MM.1S (cell line): Measurements from ENCODE around the gene NUAK2.

Source experiments
- DNase-seq: peaks from one replicate; pipeline ENCODE4 v3.0.0-alpha.2; 2015
- H2AFZ ChIP-seq: fragments of 300-600 bp; sonication (generic); 2 replicates; pipeline ENCODE4 v1.6.0; 2016; ENCODE audit warnings: antibody characterized with exemption, low read length
- H3F3A ChIP-seq: fragments of 300-600 bp; sonication (generic); 2 replicates; pipeline ENCODE4 v1.6.1; 2016; ENCODE audit warnings: mild to moderate bottlenecking, antibody characterized with exemption, low read length, moderate library complexity, mixed read lengths; ENCODE audit not compliant: insufficient read depth
- H3K27ac ChIP-seq: fragments of 300-600 bp; sonication (generic); 2 replicates; pipeline ENCODE4 v1.5.1; 2016; ENCODE audit warnings: mild to moderate bottlenecking, low read length
- H3K27me3 ChIP-seq: fragments of 300-600 bp; sonication (generic); replicated peaks from 2 replicates; pipeline ENCODE4 v1.6.0; 2016; ENCODE audit warnings: low read length; ENCODE audit not compliant: insufficient read depth
- H3K36me3 ChIP-seq: fragments of 300-600 bp; sonication (generic); replicated peaks from 2 replicates; pipeline ENCODE4 v1.6.1; 2016; ENCODE audit warnings: mild to moderate bottlenecking, low read length, mixed read lengths; ENCODE audit not compliant: insufficient read depth
- H3K4me1 ChIP-seq: fragments of 300-600 bp; sonication (generic); 2 replicates; pipeline ENCODE4 v1.6.1; 2016; ENCODE audit warnings: low read length, mixed read lengths
- H3K4me2 ChIP-seq: fragments of 300-600 bp; sonication (generic); 2 replicates; pipeline ENCODE4 v1.6.0; 2016; ENCODE audit warnings: low read depth, low read length
- H3K4me3 ChIP-seq: fragments of 300-600 bp; sonication (generic); 2 replicates; pipeline ENCODE4 v1.5.1; 2016; ENCODE audit warnings: low read length, mixed read lengths
- H3K79me2 ChIP-seq: fragments of 300-600 bp; sonication (generic); 2 replicates; pipeline ENCODE4 v1.6.1; 2016; ENCODE audit warnings: mixed run types, low read length, mixed read lengths
- H3K9ac ChIP-seq: fragments of 300-600 bp; sonication (generic); 2 replicates; pipeline ENCODE4 v1.6.1; 2016; ENCODE audit warnings: low read length, mixed read lengths
- H3K9me2 ChIP-seq: fragments of 300-600 bp; sonication (generic); replicated peaks from 2 replicates; pipeline ENCODE4 v1.6.1; 2016; ENCODE audit warnings: mild to moderate bottlenecking, low read length, mixed read lengths; ENCODE audit not compliant: insufficient read depth
- H3K9me3 ChIP-seq: fragments of 300-600 bp; sonication (generic); replicated peaks from 2 replicates; pipeline ENCODE4 v1.6.1; 2016; ENCODE audit warnings: mild to moderate bottlenecking, low read length, mixed read lengths; ENCODE audit not compliant: insufficient read depth
- H4K20me1 ChIP-seq: fragments of 300-600 bp; sonication (generic); 2 replicates; pipeline ENCODE4 v1.6.1; 2016; ENCODE audit warnings: mild to moderate bottlenecking, low read length, moderate library complexity, mixed read lengths; ENCODE audit not compliant: insufficient read depth
- EZH2 ChIP-seq: fragments of 300-600 bp; sonication (generic); optimal IDR thresholded peaks from 2 replicates; pipeline ENCODE3; 2017; ENCODE audit warnings: low read depth, mild to moderate bottlenecking, antibody characterized with exemption, low read length, mixed read lengths
- EZH2phosphoT487 ChIP-seq: fragments of 300-600 bp; sonication (generic); IDR thresholded peaks from 2 replicates; pipeline ENCODE4 v1.6.1; 2018; ENCODE audit warnings: antibody characterized with exemption, low read length
- TF ChIP-seq, protein P1 (sequence below): fragments of 300-600 bp; sonication (generic); IDR thresholded peaks from 2 replicates; pipeline ENCODE4 v1.5.1; 2016; ENCODE audit warnings: antibody characterized with exemption, low read length, mixed read lengths

The NUAK2 gene

DNA sequence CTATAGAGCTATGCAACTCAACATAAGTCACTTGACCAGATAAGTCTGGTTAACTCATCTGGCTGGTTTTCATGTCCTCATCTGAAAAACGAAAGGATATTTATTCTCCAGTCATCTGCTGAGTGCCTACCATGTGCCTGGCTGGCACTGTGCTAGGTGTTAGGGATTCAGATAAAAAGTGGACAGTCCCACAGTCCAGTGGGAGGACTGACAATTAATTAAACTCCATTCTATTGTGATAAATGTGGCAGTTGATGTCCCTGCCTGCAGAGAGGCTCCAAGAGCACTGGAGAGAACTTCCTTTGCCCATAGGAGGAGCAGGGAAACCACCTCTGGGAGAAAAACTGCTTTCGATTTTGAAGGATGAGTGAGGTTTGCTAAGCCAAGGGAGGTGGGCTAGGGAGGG lies 5.4 kb downstream of the NUAK2 start:
- Histone ChIP-seq H3K9ac (no peak overlapping the region), H3K9me3 (no peaks in the 10 kb centered on the region), H3K27me3 (no peaks in the 10 kb centered on the region), H3K4me2 (peak overlapping the region; percentile 58), H3K79me2 (peaks cover 99% of the 10 kb centered on the region), H3K4me1 (peaks cover 79% of the 10 kb centered on the region), H3F3A (peaks cover 41% of the 10 kb centered on the region), H3K9me2 (no peaks in the 10 kb centered on the region), H3K4me3 (no peak overlapping the region), H2AFZ (no peak overlapping the region), H4K20me1 (no peaks in the 10 kb centered on the region), H3K36me3 (no peaks in the 10 kb centered on the region), H3K27ac (peak overlapping the region; percentile 40; the same call in 1 of the 2 replicates)
- no peak for TF ChIP-seq EZH2
- TF ChIP-seq, protein P1, sequence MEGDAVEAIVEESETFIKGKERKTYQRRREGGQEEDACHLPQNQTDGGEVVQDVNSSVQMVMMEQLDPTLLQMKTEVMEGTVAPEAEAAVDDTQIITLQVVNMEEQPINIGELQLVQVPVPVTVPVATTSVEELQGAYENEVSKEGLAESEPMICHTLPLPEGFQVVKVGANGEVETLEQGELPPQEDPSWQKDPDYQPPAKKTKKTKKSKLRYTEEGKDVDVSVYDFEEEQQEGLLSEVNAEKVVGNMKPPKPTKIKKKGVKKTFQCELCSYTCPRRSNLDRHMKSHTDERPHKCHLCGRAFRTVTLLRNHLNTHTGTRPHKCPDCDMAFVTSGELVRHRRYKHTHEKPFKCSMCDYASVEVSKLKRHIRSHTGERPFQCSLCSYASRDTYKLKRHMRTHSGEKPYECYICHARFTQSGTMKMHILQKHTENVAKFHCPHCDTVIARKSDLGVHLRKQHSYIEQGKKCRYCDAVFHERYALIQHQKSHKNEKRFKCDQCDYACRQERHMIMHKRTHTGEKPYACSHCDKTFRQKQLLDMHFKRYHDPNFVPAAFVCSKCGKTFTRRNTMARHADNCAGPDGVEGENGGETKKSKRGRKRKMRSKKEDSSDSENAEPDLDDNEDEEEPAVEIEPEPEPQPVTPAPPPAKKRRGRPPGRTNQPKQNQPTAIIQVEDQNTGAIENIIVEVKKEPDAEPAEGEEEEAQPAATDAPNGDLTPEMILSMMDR: no peak
- peak; percentile 54 for DNase-seq

DNA sequence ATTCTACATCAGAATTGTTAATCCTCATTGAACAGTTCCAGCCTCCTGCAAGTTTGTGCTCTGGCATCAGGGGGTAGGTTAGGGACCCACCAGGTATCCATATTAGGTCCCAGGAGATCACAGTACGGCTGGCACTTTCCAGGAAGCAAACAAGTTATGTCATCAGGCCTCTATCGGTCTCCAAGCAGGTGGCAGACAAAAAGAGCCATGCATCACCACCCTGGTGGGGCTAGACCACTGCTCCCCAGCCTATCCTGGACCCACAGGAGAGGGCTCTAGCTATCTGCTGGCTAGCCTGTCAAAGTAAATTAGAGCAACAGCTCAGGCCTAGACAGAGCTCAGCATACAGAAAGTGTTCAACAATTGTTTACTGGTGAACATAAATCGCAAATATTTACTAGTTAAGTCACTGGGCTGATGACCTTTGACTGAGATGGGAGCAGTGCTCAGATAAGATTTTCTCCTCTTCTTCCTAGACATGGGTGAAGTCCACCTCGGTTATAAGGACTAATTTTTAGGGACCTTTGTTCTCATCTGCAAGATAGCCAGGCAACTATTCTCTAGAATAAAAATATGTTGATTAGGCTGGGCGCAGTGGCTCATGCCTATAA lies 6.4 kb downstream of the NUAK2 start:
- Histone ChIP-seq H3F3A (peaks cover 41% of the 10 kb centered on the region), H3K4me1 (peaks cover 80% of the 10 kb centered on the region), H3K27ac (no peak overlapping the region), H3K36me3 (no peaks in the 10 kb centered on the region), H3K9ac (no peak overlapping the region), H3K9me3 (no peaks in the 10 kb centered on the region), H4K20me1 (no peaks in the 10 kb centered on the region), H3K27me3 (no peaks in the 10 kb centered on the region), H3K4me2 (no peak overlapping the region), H3K4me3 (no peak overlapping the region), H2AFZ (no peak overlapping the region), H3K79me2 (peaks cover 100% of the 10 kb centered on the region), H3K9me2 (no peaks in the 10 kb centered on the region)
- no peak for DNase-seq
- TF ChIP-seq, protein P1: no peak
- TF ChIP-seq EZH2: no peak
- no peak for TF ChIP-seq EZH2phosphoT487

GRCh38 chr1:205313563-205314308 lies 7.8 kb downstream of the NUAK2 start:
- Histone ChIP-seq H3K9me3 (no peaks in the 10 kb centered on the region), H3F3A (peaks cover 36% of the 10 kb centered on the region), H3K9me2 (no peaks in the 10 kb centered on the region), H3K4me2 (peak overlapping the region; percentile 92), H3K36me3 (no peaks in the 10 kb centered on the region), H3K27ac (peak overlapping the region; percentile 84), H4K20me1 (no peaks in the 10 kb centered on the region), H3K79me2 (peaks cover 93% of the 10 kb centered on the region), H2AFZ (peak overlapping the region; percentile 70), H3K9ac (peak overlapping the region; percentile 70), H3K27me3 (no peaks in the 10 kb centered on the region), H3K4me3 (peak overlapping the region; percentile 55), H3K4me1 (peaks cover 75% of the 10 kb centered on the region)
- TF ChIP-seq, protein P1: no peak
- no peak for TF ChIP-seq EZH2phosphoT487
- TF ChIP-seq EZH2: no peak
- peak; percentile 75 for DNase-seq
